Tibial artery (tissue), 4 donors: Measurements from ENCODE around the gene SMYD3.
A peak's percentile ranks its signal among the peaks of the same experiment; 100 is the strongest.

Experiments used
- DNase-seq, 2 donors: peaks; one replicate each; pipeline ENCODE4 v3.0.0-alpha.2; 2019
- H3K27ac ChIP-seq, 2 donors: fragments of 200-600 bp; sonication (generic) in 1 of 2; 1 replicate in 1 of 2; 2 replicates in 1 of 2; pipeline ENCODE4 v1.5.1; 2018 to 2019; ENCODE audit warnings: mild to moderate bottlenecking in 1 of 2
- H3K27me3 ChIP-seq, 2 donors: fragments of 200-600 bp; sonication (generic) in 1 of 2; one replicate each; pipeline versions ENCODE4 v1.5.1 to v1.6.0; 2016 to 2019
- H3K36me3 ChIP-seq, 3 donors: fragments of 200-600 bp; sonication (generic) in 2 of 3; one replicate each; pipeline ENCODE4 v1.5.1; 2016 to 2019; ENCODE audit warnings: mild to moderate bottlenecking in 2 of 3
- H3K4me1 ChIP-seq, 4 donors: fragments of 200-600 bp; sonication (generic) in 2 of 4; 1 replicate in 3 of 4; 2 replicates in 1 of 4; pipeline ENCODE4 v1.5.1; 2016 to 2019
- H3K4me3 ChIP-seq, 2 donors: fragments of 200-600 bp; sonication (generic) in 1 of 2; 1 replicate in 1 of 2; 2 replicates in 1 of 2; pipeline ENCODE4 v1.5.1; 2018 to 2019; ENCODE audit warnings: mild to moderate bottlenecking in 2 of 2
- H3K9me3 ChIP-seq, 3 donors: fragments of 200-600 bp; sonication (generic) in 1 of 3; one replicate each; pipeline ENCODE4 v1.5.1; 2016 to 2019
- CTCF ChIP-seq, 2 experiments: fragments of 200-600 bp in 1 of 2; fragments of 450-650 bp in 1 of 2; IDR thresholded peaks; one replicate each; pipeline ENCODE4 v1.5.1; 2017 to 2019; ENCODE audit warnings: antibody characterized with exemption in 2 of 2, mild to moderate bottlenecking in 1 of 2, moderate library complexity in 1 of 2
- intact Hi-C: fragments of 100-400 bp; cut with DNase I; formaldehyde crosslinking; loops from one replicate; pipeline ENCODE4 v1.15.0; 2023; ENCODE audit warnings: low total_unique reads

SMYD3 gene

GRCh38 chr1:246219508-246220030, 287.5 kb downstream of the SMYD3 start:
- Histone ChIP-seq H3K36me3 (no peaks in the 10 kb centered on the region), H3K4me3 (no peak overlapping the region), H3K27me3 (no peaks in the 10 kb centered on the region), H3K9me3 (no peaks in the 10 kb centered on the region), H3K4me1 (no peaks in the 10 kb centered on the region), H3K27ac (no peak overlapping the region)
- TF ChIP-seq CTCF (IDR thresholded peaks at IDR 0.05), result no peak
- DNase-seq, result no peak
- intact Hi-C loops, result no loop called here

GRCh38 chr1:246218686-246219085, 288.4 kb downstream of the SMYD3 start:
- no peak for DNase-seq
- H3K27me3 ChIP-seq, result no peaks in the 10 kb centered on the region
- no peaks in the 10 kb centered on the region for H3K4me1 ChIP-seq
- H3K4me3 ChIP-seq, result no peak overlapping the region
- no peaks in the 10 kb centered on the region for H3K9me3 ChIP-seq
- no peaks in the 10 kb centered on the region for H3K36me3 ChIP-seq
- intact Hi-C loops, result no loop called here
- TF ChIP-seq CTCF (IDR thresholded peaks at IDR 0.05), result no peak
- no peak overlapping the region for H3K27ac ChIP-seq

GRCh38 chr1:246216906-246217305, 290.2 kb downstream of the SMYD3 start:
- intact Hi-C loops, result no loop called here
- no peaks in the 10 kb centered on the region for H3K4me1 ChIP-seq
- no peaks in the 10 kb centered on the region for H3K9me3 ChIP-seq
- no peak overlapping the region for H3K27ac ChIP-seq
- H3K36me3 ChIP-seq, result no peaks in the 10 kb centered on the region
- no peak for TF ChIP-seq CTCF (IDR thresholded peaks at IDR 0.05)
- H3K4me3 ChIP-seq, result no peak overlapping the region
- DNase-seq, result no peak
- H3K27me3 ChIP-seq, result no peaks in the 10 kb centered on the region

GRCh38 chr1:246215510-246215903, 291.6 kb downstream of the SMYD3 start:
- Histone ChIP-seq H3K4me3 (no peak overlapping the region), H3K9me3 (no peaks in the 10 kb centered on the region), H3K36me3 (no peaks in the 10 kb centered on the region), H3K27me3 (no peaks in the 10 kb centered on the region), H3K27ac (no peak overlapping the region), H3K4me1 (no peaks in the 10 kb centered on the region)
- DNase-seq, result no peak
- TF ChIP-seq CTCF (IDR thresholded peaks at IDR 0.05), result no peak
- intact Hi-C loops, result no loop called here

- H3K36me3 ChIP-seq, result no peaks in the 10 kb centered on the region
- H3K4me3 ChIP-seq, result no peak overlapping the region
- H3K4me1 ChIP-seq, result no peaks in the 10 kb centered on the region
- no peak for TF ChIP-seq CTCF (IDR thresholded peaks at IDR 0.05)
- intact Hi-C loops, result no loop called here
- no peak overlapping the region for H3K27ac ChIP-seq
- H3K9me3 ChIP-seq, result no peaks in the 10 kb centered on the region
- peak in 1 of 2 donors; percentile 31 for DNase-seq
- H3K27me3 ChIP-seq, result no peaks in the 10 kb centered on the region
These were observed 292.2 kb downstream of the SMYD3 start for GRCh38 chr1:246214708-246215509.
